C4-2B (cell line): ENCODE measurements around the gene SLC16A8.

Source experiments
- CTCF ChIP-seq: fragments of 450-650 bp; conservative IDR thresholded peaks from 2 replicates; pipeline ENCODE4 v1.5.1; 2017; ENCODE audit warnings: mild to moderate bottlenecking
- ZFX ChIP-seq: fragments of 450-650 bp; IDR thresholded peaks from 2 replicates; pipeline ENCODE4 v1.6.1; 2017

- no peak for TF ChIP-seq CTCF
- no peak for TF ChIP-seq ZFX
Measured at GRCh38 chr22:38068641-38069371, 15.2 kb downstream of the SLC16A8 start.
